Activated naive CD4-positive, alpha-beta T cell treated with anti-CD3 and anti-CD28 coated beads, Interleukin-2, amount 10 ng/mL, durations not matched to agents 7 days and 5 days (primary cell): ENCODE results near the gene LDHAL6A.

Experiments
- CTCF ChIA-PET: fragments of 350-600 bp; sonication (Branson Sonifier 250); formaldehyde crosslinking; loops from one replicate; lab custom pipeline; 2021; ENCODE audit warnings: antibody characterized with exemption; lab: Charles Lee
- DNase-seq: peaks from one replicate; pipeline ENCODE4 v3.0.0-alpha.2; 2020
- H3K27ac Mint-ChIP-seq: one replicate; pipeline ENCODE4 v1.8.0; 2021; ENCODE audit warnings: mild to moderate bottlenecking, moderate library complexity, mixed read lengths
- H3K27me3 Mint-ChIP-seq: one replicate; pipeline ENCODE4 v1.8.0; 2021; ENCODE audit warnings: mild to moderate bottlenecking, mixed read lengths
- H3K36me3 Mint-ChIP-seq: one replicate; pipeline ENCODE4 v1.8.0; 2021; ENCODE audit warnings: mixed read lengths
- H3K4me1 Mint-ChIP-seq: one replicate; pipeline ENCODE4 v1.8.0; 2021; ENCODE audit warnings: mixed read lengths
- H3K4me3 Mint-ChIP-seq: one replicate; pipeline ENCODE4 v1.8.0; 2021; ENCODE audit warnings: mild to moderate bottlenecking, moderate library complexity, mixed read lengths
- H3K9me3 Mint-ChIP-seq: one replicate; pipeline ENCODE4 v1.8.0; 2021; ENCODE audit warnings: mixed read lengths

The LDHAL6A gene

GRCh38 chr11:18463439-18463838 lies 7.8 kb downstream of the LDHAL6A start:
- H3K4me3 Mint-ChIP-seq: no peak overlapping the region
- no peaks in the 10 kb centered on the region for H3K36me3 Mint-ChIP-seq
- H3K9me3 Mint-ChIP-seq: no peaks in the 10 kb centered on the region
- H3K27ac Mint-ChIP-seq: no peak overlapping the region
- H3K4me1 Mint-ChIP-seq: no peaks in the 10 kb centered on the region
- no peaks in the 10 kb centered on the region for H3K27me3 Mint-ChIP-seq
- CTCF ChIA-PET: interaction anchor here (2.0 kb wide), 1 partner anchor 76 kb away, joined by 5 read pairs; no protein-coding TSS in a partner anchor
- no peak for DNase-seq

- Mint-ChIP-seq H3K4me1 (no peaks in the 10 kb centered on the region), H3K9me3 (no peaks in the 10 kb centered on the region), H3K4me3 (no peak overlapping the region), H3K36me3 (peaks cover 1% of the 10 kb centered on the region), H3K27ac (no peak overlapping the region), H3K27me3 (no peaks in the 10 kb centered on the region)
- DNase-seq: no peak
- CTCF ChIA-PET: no interaction called here
These were observed 10.7 kb downstream of the LDHAL6A start for GRCh38 chr11:18466402-18466801.

DNA sequence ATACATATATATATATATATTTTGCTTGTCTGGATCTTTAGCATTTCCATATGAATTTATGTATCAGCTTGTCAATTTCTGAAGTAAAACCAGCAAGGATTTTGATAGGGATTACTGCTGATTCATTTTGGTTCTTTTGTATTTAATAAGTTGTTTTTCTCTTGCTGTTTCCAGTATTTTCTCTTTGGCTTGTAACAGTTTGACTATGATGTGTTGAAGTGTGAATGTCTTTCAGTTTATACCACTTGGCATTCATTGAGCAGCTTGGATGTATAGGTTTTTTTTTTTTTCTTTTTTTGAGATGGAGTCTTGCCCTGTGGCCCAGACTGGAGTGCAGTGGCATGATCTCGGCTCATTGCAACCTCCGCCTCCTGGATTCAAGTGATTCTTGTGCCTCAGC lies 12.4 kb downstream of the LDHAL6A start:
- no peak overlapping the region for H3K27ac Mint-ChIP-seq
- H3K4me3 Mint-ChIP-seq: no peak overlapping the region
- H3K36me3 Mint-ChIP-seq: peaks cover 1% of the 10 kb centered on the region
- H3K9me3 Mint-ChIP-seq: no peaks in the 10 kb centered on the region
- no peak for DNase-seq
- CTCF ChIA-PET: interaction anchor here (1.0 kb wide), 1 partner anchor 183 kb away, joined by 3 read pairs; no protein-coding TSS in a partner anchor
- no peaks in the 10 kb centered on the region for H3K4me1 Mint-ChIP-seq
- H3K27me3 Mint-ChIP-seq: no peaks in the 10 kb centered on the region

DNA sequence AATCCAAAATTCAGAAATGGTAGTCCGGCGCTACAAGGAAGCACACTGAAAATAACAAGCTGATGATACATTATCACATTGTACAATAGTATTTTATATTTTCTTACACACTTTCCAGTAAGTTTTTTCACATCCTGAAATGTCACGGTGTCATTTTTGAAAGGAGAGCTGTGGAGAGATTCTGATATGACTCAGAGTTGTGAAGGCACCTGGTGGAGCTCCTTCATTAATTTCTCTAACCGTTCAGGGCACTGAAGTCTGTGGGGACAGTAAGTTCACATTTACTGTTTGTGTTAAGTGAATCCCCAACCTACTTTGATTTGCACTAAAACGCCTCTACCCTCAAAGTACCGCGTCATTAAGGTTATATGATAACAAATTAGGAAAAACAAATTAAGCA lies 13.3 kb downstream of the LDHAL6A start:
- Mint-ChIP-seq H3K9me3 (no peaks in the 10 kb centered on the region), H3K4me1 (no peaks in the 10 kb centered on the region), H3K36me3 (peaks cover 1% of the 10 kb centered on the region), H3K27ac (no peak overlapping the region), H3K4me3 (no peak overlapping the region), H3K27me3 (no peaks in the 10 kb centered on the region)
- CTCF ChIA-PET: interaction anchor here (1.0 to 1.6 kb wide), 3 partner anchors 182 to 225 kb away, joined by 3 read pairs; no protein-coding TSS in a partner anchor
- no peak for DNase-seq

- Mint-ChIP-seq H3K36me3 (peaks cover 8% of the 10 kb centered on the region), H3K27me3 (no peaks in the 10 kb centered on the region), H3K4me3 (no peak overlapping the region), H3K27ac (no peak overlapping the region), H3K4me1 (no peaks in the 10 kb centered on the region), H3K9me3 (no peaks in the 10 kb centered on the region)
- CTCF ChIA-PET: no interaction called here
- no peak for DNase-seq
These were observed 16.3 kb downstream of the LDHAL6A start for GRCh38 chr11:18471995-18472394.

DNA sequence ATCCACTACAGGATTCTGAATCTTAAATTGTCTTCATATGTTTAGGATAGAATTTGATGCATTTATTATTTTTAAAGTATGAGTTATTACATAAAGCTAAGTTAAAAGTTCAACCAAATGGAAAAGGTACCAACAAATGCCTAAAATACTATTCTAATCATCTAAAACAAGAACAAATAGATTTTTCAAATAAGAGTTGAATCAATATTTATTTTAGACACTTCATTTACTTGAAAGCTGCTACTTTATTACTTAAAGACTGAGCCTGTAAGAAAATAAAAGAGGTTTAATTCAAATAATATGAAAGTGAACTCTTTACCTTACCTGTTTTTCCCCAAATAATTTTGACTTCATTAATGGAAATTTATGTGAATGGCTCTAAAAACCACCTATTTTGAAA lies 16.9 kb downstream of the LDHAL6A start:
- Mint-ChIP-seq H3K4me1 (no peaks in the 10 kb centered on the region), H3K36me3 (peaks cover 10% of the 10 kb centered on the region), H3K27me3 (no peaks in the 10 kb centered on the region), H3K27ac (no peak overlapping the region), H3K9me3 (no peaks in the 10 kb centered on the region), H3K4me3 (no peak overlapping the region)
- CTCF ChIA-PET: no interaction called here
- DNase-seq: no peak

DNA sequence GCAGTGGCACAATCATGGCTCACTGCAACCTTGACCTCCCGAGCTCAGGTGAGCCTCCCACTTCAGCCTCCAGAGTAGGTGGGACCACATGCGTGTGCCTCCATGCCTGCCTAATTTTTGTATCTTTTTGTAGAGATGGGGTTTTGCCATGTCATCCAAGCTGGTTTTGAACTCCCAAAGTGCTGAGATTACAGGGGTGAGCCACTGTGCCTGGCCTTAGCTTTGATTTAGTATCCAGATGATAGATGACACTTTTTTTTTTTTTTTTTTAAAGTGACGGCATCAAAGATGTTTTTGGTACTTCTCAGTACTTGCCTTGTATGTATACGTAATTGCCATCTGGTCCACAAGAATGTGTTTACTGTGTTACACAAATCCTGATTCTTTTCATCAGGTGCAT lies 23.4 kb downstream of the LDHAL6A start:
- no peaks in the 10 kb centered on the region for H3K9me3 Mint-ChIP-seq
- peaks cover 58% of the 10 kb centered on the region for H3K36me3 Mint-ChIP-seq
- H3K27ac Mint-ChIP-seq: no peak overlapping the region
- no peak overlapping the region for H3K4me3 Mint-ChIP-seq
- DNase-seq: no peak
- no peaks in the 10 kb centered on the region for H3K27me3 Mint-ChIP-seq
- no peaks in the 10 kb centered on the region for H3K4me1 Mint-ChIP-seq
- CTCF ChIA-PET: no interaction called here

DNA sequence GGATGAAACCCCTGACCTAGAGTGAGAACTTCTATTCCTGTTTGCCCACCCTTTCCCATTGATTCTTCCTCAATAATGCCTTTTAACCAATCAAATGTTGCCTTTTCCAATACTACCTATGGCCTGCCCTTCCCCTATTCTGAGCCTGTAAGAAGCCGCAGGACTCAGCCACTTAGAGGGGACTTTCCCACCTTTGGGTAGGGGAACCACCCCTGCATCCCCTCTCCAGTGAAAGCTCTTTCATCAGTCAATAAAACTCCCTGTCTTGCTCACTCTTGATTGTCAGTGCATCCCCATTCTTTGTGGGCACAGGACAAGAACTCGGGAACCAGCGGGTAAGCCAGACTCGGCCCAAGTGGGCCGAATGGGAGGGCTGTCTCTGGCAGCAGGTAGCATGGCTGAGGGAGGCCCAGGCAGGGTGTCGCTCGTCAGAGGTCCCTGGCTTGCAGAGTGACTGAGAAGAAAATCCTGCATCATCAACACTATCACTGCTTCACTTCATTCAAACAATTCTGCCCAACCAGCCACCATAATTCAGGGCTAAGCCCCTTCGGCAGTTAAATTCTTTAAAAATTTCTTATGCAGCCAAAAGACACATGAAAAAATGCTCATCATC lies 30.4 kb downstream of the LDHAL6A start:
- Mint-ChIP-seq H3K9me3 (no peaks in the 10 kb centered on the region), H3K4me1 (no peaks in the 10 kb centered on the region), H3K4me3 (no peak overlapping the region), H3K27me3 (no peaks in the 10 kb centered on the region), H3K27ac (no peak overlapping the region), H3K36me3 (peaks cover 56% of the 10 kb centered on the region)
- no peak for DNase-seq
- CTCF ChIA-PET: no interaction called here

DNA sequence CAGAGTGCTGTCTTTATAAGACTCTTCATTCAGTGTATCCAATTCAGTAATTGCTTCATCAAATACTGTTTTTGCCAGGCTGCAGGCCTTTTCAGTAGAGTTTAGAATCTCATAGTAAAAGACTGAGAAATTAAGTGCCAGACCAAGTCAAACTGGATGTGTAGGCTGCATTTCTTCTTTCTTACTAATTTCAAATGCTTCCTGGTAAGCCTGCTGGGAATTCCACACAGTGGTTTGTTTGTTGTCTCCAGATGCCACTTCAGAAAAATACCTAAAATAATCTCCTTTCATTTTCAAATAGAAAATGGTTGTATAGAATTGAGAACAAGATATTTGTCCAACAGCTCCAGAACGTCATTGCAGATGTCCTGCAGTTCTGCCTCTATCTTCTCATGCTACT lies 34.7 kb downstream of the LDHAL6A start:
- no peak overlapping the region for H3K27ac Mint-ChIP-seq
- no peak overlapping the region for H3K4me3 Mint-ChIP-seq
- no peaks in the 10 kb centered on the region for H3K27me3 Mint-ChIP-seq
- peaks cover 31% of the 10 kb centered on the region for H3K36me3 Mint-ChIP-seq
- CTCF ChIA-PET: interaction anchor here (1.4 kb wide), 1 partner anchor 274 kb away, joined by 4 read pairs; no protein-coding TSS in a partner anchor
- no peak for DNase-seq
- no peaks in the 10 kb centered on the region for H3K4me1 Mint-ChIP-seq
- H3K9me3 Mint-ChIP-seq: no peaks in the 10 kb centered on the region

DNA sequence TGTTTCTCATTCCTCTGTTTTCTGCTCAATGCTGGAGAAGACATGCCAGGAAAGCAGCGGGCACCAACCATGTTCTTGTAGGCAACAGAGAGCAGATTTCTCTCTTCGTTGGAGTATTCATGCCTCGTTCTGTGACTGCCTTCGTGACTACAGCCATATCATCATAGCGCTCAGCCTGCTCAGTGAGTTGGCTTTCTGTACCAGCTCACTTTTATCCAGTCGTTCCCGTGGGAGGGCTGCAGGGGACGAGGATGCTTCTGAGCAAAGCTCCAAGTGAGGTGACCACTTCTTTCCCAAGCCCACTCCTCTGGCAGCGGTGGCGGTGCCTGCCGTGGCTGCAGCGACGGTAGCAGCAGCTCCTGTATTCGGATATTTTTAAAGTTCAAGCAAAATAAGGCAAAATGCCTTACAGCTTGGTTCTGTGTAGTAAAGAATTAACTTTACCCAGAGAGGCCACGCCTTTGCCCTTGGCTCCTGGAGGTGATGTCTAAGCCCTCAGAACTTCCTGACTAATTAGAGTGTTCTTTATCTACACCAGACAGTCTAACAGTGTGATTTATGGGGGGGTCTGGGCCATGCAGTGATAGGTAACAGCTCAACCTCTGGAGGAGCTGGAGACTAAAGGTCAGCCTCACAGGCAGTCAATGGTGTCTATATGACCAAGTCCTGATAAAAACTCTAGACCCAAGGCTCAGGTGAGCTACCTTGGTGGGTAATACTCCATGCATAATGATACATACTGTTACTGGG lies 35.3 kb downstream of the LDHAL6A start:
- no peaks in the 10 kb centered on the region for H3K9me3 Mint-ChIP-seq
- H3K36me3 Mint-ChIP-seq: peaks cover 35% of the 10 kb centered on the region
- H3K27me3 Mint-ChIP-seq: no peaks in the 10 kb centered on the region
- DNase-seq: no peak
- CTCF ChIA-PET: interaction anchor here (1.4 to 1.5 kb wide), 2 partner anchors 33 to 273 kb away, joined by 4 read pairs; no protein-coding TSS in a partner anchor
- H3K4me3 Mint-ChIP-seq: no peak overlapping the region
- no peaks in the 10 kb centered on the region for H3K4me1 Mint-ChIP-seq
- no peak overlapping the region for H3K27ac Mint-ChIP-seq

DNA sequence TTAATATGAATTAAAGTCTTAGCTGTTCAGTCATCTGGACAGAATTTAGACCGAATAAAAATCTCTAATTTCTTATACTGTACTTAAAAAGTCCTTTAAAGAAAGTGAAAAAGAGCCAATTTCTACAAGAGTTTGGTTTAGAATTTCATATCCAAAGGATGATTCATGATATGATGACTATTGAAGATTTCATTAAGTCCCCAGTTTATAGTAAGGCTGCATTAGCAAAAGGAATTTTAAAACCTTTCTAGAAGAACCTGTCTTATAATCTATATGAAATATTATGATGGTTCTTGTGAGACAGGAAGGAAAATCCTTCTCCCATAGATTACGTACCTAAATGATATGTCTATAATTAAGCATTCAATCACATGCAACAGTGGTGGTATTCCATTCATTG lies 36.3 kb downstream of the LDHAL6A start:
- Mint-ChIP-seq H3K4me3 (no peak overlapping the region), H3K36me3 (peaks cover 35% of the 10 kb centered on the region), H3K27me3 (no peaks in the 10 kb centered on the region), H3K9me3 (no peaks in the 10 kb centered on the region), H3K4me1 (no peaks in the 10 kb centered on the region), H3K27ac (no peak overlapping the region)
- DNase-seq: no peak
- CTCF ChIA-PET: interaction anchor here (1.5 kb wide), 1 partner anchor 32 kb away, joined by 4 read pairs; no protein-coding TSS in a partner anchor

DNA sequence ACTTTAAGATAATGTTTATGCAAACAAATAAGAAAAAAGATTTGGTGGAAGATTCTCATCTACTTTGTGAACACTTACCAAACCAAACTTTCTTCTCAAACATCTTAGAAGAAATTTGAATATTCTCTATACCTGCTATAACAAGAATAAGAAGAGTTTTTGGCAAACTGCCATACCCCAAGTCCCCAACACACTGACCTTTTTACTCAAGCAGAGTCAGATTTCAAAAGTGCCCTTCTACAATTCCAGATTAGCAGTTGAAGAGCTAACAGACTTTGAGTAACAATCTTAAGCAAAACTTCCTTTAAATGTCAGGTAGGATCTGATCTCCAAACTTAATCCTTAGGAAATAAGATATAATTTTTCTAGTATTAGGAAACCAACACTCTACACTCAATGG lies 37.2 kb downstream of the LDHAL6A start:
- H3K4me3 Mint-ChIP-seq: no peak overlapping the region
- no peaks in the 10 kb centered on the region for H3K4me1 Mint-ChIP-seq
- DNase-seq: no peak
- H3K27me3 Mint-ChIP-seq: no peaks in the 10 kb centered on the region
- peaks cover 33% of the 10 kb centered on the region for H3K36me3 Mint-ChIP-seq
- no peak overlapping the region for H3K27ac Mint-ChIP-seq
- CTCF ChIA-PET: no interaction called here
- H3K9me3 Mint-ChIP-seq: no peaks in the 10 kb centered on the region

DNA sequence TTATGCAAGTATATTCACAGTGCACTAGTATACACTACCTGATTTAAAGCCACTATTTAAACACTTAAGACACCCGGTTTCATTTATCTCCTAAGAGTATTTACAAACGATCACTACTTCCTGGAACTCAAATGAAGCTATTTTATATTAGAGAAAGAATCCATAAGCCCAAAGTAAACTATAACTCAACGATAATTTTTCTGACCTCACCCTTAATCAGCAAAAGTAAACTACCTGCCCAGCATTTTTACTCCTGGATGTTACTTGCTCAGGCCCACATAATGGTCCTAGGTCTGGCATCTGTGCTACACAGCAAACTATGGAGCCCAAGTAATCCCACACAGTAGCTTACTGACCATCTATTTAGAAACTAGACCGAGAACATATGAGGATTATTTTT lies 37.7 kb downstream of the LDHAL6A start:
- H3K27ac Mint-ChIP-seq: no peak overlapping the region
- CTCF ChIA-PET: interaction anchor here (0.7 to 1.2 kb wide), 2 partner anchors 11 to 229 kb away, joined by 4 read pairs; no protein-coding TSS in a partner anchor
- H3K4me3 Mint-ChIP-seq: no peak overlapping the region
- H3K36me3 Mint-ChIP-seq: peaks cover 34% of the 10 kb centered on the region
- H3K9me3 Mint-ChIP-seq: no peaks in the 10 kb centered on the region
- H3K27me3 Mint-ChIP-seq: no peaks in the 10 kb centered on the region
- H3K4me1 Mint-ChIP-seq: no peaks in the 10 kb centered on the region
- no peak for DNase-seq

- Mint-ChIP-seq H3K27ac (no peak overlapping the region), H3K9me3 (no peaks in the 10 kb centered on the region), H3K27me3 (no peaks in the 10 kb centered on the region), H3K4me1 (no peaks in the 10 kb centered on the region), H3K36me3 (peaks cover 31% of the 10 kb centered on the region), H3K4me3 (no peak overlapping the region)
- CTCF ChIA-PET: no interaction called here
- DNase-seq: no peak
These were observed 39.6 kb downstream of the LDHAL6A start for GRCh38 chr11:18495271-18495670.

- CTCF ChIA-PET: no interaction called here
- H3K36me3 Mint-ChIP-seq: peaks cover 30% of the 10 kb centered on the region
- no peak overlapping the region for H3K27ac Mint-ChIP-seq
- H3K27me3 Mint-ChIP-seq: no peaks in the 10 kb centered on the region
- H3K9me3 Mint-ChIP-seq: no peaks in the 10 kb centered on the region
- H3K4me1 Mint-ChIP-seq: no peaks in the 10 kb centered on the region
- DNase-seq: no peak
- H3K4me3 Mint-ChIP-seq: no peak overlapping the region
These were observed 40.0 kb downstream of the LDHAL6A start for GRCh38 chr11:18495703-18496102.
